GM19324 (cell line): ENCODE results near the gene RPL23.
"Not testable (repeated sequence)": the region's sequence is repeated elsewhere in the genome, so short reads cannot be mapped to it uniquely, and the experiment has no call there.

Experiments
- ATAC-seq: cut with Tn5 transposase; IDR thresholded peaks from one replicate; pipeline ENCODE4 v1.9.1; 2021; ENCODE audit warnings: mild to moderate bottlenecking, moderate library complexity; ENCODE audit not compliant: unreplicated experiment, low FRiP score

The RPL23 gene

GRCh38 chr17:38868817-38869525, 15.4 kb upstream of the RPL23 start:
- peak; percentile 35 for ATAC-seq

- ATAC-seq = no peak
Measured at GRCh38 chr17:38867968-38868816, 14.7 kb upstream of the RPL23 start.

DNA sequence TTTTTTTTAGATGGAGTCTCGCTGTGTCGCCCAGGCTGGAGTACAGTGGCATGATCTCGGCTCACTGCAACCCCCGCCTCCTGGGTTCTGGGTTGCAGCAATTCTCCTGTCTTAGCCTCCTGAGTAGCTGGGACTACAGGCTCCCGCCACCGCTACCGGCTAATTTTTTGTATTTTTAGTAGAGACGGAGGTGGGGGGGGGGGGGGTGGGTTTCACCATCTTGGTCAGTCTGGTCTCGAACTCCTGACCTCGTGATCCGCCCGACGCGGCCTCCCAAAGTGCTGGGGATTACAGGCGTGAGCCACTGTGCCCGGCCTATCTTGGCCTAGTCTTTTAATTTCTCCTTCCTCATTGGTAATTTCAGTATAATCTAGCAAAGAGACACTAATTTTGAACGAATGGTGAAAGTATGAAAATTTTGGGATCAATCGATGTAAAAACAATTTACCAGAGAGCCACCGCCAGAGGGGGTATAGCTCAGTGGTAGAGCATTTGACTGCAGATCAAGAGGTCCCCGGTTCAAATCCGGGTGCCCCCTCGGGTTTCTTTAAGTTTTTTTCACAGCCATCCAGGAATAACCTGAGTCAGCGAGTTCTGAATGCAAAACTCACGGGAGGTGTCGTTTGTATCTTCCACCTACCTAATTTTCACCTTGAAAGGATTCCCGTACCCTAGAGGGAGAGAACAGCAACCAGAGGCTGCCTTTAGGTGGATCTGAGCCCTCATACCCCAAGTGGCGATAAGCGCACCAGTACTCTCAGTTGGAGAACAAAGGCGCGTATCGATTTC, 13.9 kb upstream of the RPL23 start:
- no peak for ATAC-seq

- no peak for ATAC-seq
Measured at GRCh38 chr17:38864636-38865398, 11.3 kb upstream of the RPL23 start.

DNA sequence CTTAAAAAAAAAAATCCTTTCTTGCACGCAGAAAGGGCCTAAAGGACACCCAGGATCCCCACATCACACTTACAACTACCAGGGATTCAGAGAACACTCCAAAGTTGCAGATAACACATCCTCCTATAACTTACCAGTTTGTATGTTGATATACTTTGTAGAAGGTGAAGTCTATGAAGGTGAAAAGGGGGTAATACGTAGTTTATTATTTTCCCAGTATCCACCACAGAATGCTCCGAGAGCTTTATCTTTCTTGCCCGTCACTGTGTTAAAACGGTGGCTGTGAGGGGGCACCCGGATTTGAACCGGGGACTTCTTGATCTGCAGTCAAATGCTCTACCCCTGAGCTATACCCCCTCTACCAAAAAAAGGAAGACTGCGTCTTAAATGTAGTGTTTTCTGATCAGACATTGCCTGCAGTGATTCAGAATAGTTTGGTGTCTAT, 7.9 kb upstream of the RPL23 start:
- no peak for ATAC-seq

DNA sequence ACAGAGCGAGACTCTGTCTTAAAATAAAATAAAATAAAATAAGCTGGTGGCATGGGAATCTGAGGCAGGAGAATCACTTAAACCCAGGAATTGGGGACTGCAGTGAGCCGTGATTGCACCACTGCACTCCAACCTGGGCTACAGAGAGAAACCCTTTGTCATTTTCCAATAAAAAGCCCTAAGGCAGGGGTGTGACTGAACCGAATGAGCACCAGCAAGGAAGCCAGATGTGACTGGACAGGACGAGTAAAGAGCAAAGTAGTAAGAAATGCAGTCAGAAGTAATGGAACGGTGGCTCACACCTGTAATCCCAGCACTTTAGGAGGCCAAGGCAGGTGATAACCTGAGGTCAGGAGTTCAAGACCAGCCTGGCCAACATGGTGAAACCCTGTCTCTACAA, 3.8 kb upstream of the RPL23 start:
- ATAC-seq = no peak

- ATAC-seq = not testable (repeated sequence)
Measured at GRCh38 chr17:38855101-38855714, 1.7 kb upstream of the RPL23 start.

GRCh38 chr17:38852771-38853291, 690 bp downstream of the RPL23 start:
- ATAC-seq = peak; percentile 2

DNA sequence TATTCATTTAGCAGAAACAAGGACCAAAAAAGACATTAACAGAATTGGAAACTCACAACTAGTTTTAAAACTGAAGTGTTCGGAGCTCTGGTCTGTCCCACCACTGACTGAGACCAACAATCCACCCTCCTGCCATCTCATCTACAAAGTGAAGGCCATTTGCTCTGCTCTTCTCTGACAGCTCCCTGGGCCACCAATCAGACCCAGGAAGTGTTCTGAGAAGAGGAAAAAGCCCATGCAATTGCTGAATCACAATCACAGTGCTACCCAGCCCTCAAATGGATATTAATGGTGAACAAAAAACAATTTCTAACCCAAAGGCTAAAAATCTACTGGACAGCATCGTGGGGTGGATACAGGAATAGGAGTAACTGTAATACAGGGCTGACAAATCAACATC, 2.1 kb downstream of the RPL23 start:
- ATAC-seq = no peak

- ATAC-seq = no peak
Measured at GRCh38 chr17:38850374-38850773, 3.1 kb downstream of the RPL23 start.

DNA sequence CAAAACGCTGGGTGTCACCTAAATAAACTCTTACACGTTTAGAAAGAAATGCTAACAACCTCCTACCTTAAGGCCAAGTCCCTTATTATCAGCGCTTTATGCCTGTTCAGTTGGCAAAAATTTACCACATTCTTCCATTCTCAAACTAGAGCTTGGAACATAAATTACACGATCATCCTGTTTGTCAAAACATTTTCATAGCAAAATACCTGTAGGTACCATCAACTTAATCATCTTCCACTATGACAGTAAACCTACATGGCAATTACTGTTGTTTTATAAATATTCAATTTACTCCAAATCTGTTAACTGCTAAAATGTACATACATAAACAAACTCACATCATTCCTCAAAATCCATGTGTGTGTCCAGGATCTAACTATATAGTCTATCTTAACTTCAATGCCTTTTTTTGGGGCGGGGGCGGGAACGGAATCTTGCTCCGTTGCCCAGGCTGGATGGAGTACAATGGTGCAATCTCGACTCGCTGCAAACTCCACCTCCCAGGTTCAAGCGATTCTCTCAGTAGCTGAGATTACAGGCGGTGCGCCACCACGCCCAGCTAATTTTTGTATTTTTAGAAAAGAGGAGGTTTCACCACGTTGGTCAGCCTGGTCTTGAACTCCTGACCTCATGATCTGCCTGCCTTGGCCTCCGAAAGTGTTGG, 4.4 kb downstream of the RPL23 start:
- ATAC-seq = no peak

DNA sequence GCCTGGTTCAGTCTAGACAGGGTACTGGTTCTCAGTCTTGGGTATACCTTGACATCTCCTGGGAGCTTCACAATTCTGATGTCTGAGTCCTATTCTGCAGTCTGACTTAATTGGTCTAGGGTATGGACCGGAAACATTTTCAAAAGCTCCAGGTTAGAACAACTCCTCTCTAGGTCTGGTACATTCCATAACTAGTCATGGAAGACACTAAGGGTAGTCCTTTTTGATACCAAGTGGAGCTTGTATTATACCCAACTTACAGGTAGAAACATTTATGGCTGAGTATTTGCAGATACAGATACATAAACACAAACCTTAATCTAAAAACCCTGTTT, 5.0 kb downstream of the RPL23 start:
- no peak for ATAC-seq

DNA sequence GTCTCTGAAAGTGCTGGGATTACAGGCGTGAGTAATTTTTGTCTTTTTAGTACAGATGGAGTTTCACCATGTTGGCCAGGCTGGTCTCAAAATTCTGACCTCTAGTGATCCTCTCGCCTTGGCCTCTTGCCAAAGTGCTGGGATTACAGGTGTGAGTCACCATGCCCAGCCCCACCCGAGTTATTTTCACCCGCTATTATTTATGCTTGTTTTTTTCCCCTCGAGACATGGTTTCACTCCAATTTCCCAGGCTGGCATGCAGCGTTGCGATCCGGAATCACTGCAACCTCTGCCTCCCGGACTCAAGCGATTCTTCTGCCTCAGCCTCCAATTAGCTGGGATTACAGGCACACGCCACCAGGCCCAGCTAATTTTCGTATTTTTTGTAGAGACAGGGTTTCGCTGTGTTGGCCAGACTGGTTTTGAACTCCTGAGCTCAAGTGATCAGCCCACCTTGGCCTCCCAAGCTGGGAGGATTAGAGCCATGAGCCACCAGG, 9.2 kb downstream of the RPL23 start:
- no peak for ATAC-seq

GRCh38 chr17:38825762-38826247, 27.7 kb downstream of the RPL23 start:
- ATAC-seq = no peak

- peak; percentile 97 for ATAC-seq
Measured at GRCh38 chr17:38824899-38825761, 28.4 kb downstream of the RPL23 start, which contains the start of gene CWC25. TSS of gene CWC25 (minus strand) at chr17:38825321. CDS start at chr17:38825183, 138 bp downstream.

DNA sequence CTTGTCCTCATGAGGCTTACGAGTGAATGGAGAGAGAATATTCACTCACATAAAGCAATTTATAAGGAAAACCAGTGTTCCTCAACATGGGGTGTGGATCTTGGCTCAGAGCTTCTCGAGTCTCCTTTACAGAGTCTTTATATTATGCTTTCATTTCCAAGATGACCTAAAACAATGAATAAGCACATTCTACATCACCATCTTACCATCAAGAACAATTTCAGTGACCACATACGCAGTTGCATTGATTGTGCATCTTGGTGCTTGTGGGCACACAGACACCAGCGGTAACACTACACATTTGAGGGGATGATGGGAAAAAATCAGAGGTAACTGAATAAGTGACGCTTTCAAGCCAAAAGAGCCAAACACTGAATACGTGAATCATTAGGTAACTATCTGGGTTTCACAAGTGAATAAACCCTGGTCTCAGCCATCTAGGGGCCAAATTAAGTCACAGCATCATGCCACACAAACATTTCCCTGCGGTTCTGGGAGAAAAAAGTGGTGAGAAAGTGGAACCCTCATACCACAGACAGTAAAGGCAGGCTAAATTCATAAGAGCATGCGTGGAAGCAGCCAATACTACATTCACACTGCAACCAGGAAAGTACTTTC, 37.8 kb downstream of the RPL23 start:
- no peak for ATAC-seq

DNA sequence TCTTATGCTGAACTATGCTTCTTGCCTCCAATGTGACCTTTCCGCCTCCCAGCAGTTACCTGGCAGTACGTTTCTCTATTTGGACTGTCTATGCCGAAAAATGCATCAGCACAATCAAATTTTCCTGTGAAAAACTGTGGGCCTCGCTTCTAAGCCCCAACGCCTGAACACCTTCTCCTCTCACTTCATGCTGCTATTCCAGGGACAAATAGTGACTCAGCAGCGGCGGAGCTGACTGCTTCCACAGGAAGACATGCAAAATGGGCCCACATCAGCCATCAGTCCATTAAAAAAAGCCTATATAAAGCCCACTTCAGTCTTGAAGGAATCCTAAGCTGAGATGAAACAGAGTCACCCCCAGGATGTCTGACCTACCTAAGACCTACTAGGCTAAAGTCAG, 43.7 kb downstream of the RPL23 start:
- no peak for ATAC-seq
